ENCODE data around the gene CCDC174. TPM values are rescaled to one million over a fixed set of nuclear protein-coding genes. Genes with fewer than 3 reads are reported as not detected.

The CCDC174 gene
- total and polyA plus RNA-seq, 10 of the 15 experiments (the other 5 are each of a cell fraction or from before 2014, with no cell fraction given) = 11.6 to 31.3 (median 19.1) TPM

DNA sequence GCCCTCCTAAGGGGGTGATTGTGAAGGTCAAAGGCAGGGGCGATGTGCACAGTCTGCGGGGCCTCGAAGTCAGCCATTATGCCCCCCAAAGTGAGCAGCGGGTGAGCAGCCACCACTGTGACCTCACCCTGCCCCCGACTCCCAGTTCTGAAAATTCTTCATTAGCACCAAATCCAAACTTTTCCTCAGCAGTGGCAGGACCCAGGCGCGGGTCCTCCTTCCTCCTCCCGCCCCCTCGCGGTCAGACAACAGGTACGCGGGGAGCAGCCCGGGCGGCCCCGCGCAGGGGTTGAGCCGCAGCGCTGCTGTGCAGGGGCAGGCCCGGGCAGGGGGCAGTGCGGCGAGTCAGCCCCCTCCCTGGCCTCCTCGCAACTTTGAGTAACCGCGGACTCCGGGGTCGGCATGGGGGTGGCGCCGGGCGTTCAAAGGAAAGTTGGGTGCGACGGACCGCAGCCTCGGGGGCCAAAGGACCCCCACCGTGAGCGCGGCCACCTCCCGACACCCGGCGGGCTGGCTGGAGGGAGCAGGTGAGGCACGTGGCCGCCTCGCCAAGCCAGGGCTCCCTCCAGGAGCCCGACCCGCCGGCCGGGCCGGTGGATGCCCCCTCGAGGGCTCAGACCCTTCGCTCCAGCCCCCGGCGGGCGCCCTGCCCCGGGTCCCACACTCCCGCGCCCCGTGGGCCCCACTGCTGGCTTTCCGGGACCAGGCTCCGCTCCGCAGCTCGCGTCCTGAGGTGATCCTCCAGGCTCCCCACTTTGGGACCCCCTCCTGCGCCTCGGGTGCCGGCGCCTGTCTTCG lies 49.4 kb upstream of the CCDC174 start:
- H3K27ac ChIP-seq (ENCODE audit: control insufficient read depth, insufficient read depth) = no peak overlapping the region
- H3K79me2 ChIP-seq (ENCODE audit: control insufficient read depth, insufficient read depth, low read length) = no peaks in the 10 kb centered on the region
- no peak overlapping the region for H3K4me3 ChIP-seq
- H3K9me3 ChIP-seq (replicated peaks; ENCODE audit: control insufficient read depth, insufficient read depth, low read length) = no peaks in the 10 kb centered on the region
- H3K4me1 ChIP-seq (ENCODE audit: control insufficient read depth, insufficient read depth, low read length) = no peaks in the 10 kb centered on the region
- ChIA-PET CTCF (no interaction called here), SMC1A (ENCODE audit: uncharacterized antibody, unreplicated experiment) (interaction anchor here (0.5 kb wide), 1 partner anchor 191 kb away, joined by 3 read pairs; no protein-coding TSS in a partner anchor), RAD21 (ENCODE audit: unreplicated experiment) (no interaction called here), POLR2A (no interaction called here)
- intact Hi-C loops (cut with micrococcal nuclease; ENCODE audit: unreplicated experiment) = no loop called here
- 13% methylated on average over 51 of the region's 66 CpGs for WGBS (ENCODE audit: insufficient coverage, insufficient replicate concordance, low lambda C conversion rate, missing lambda C conversion rate)
- H4K20me1 ChIP-seq (ENCODE audit: control insufficient read depth, insufficient read depth) = no peaks in the 10 kb centered on the region
- peaks cover 10 to 14% of the 10 kb centered on the region in 2 experiments for H3K27me3 ChIP-seq (replicated peaks in 1 of 2; ENCODE audit: control insufficient read depth in 2 of 2, insufficient read depth in 2 of 2, low read length in 1 of 2)
- TF ChIP-seq TCF3 (IDR thresholded peaks at IDR 0.05; ENCODE audit: borderline replicate concordance, insufficient read depth, low read depth, low read length) = no peak
- DNase-seq (ENCODE audit: low read depth, low spot score) (no peak), FAIRE-seq (no peak), ATAC-seq (no peak)
- H2AFZ ChIP-seq (ENCODE audit: control insufficient read depth, low read depth, low read length) = no peak overlapping the region
- H3K9ac ChIP-seq (ENCODE audit: control insufficient read depth, insufficient read depth, low read length) = no peak overlapping the region
- H3K4me2 ChIP-seq (ENCODE audit: control insufficient read depth, insufficient read depth) = no peak overlapping the region
- BruUV-seq (replicated peaks) = no TSS peak
- H3K36me3 ChIP-seq (ENCODE audit: control insufficient read depth in 2 of 2, insufficient read depth in 2 of 2, low read length in 1 of 2) = no peaks in the 10 kb centered on the region
- in situ Hi-C loops (cut with MboI) = no loop called here

DNA sequence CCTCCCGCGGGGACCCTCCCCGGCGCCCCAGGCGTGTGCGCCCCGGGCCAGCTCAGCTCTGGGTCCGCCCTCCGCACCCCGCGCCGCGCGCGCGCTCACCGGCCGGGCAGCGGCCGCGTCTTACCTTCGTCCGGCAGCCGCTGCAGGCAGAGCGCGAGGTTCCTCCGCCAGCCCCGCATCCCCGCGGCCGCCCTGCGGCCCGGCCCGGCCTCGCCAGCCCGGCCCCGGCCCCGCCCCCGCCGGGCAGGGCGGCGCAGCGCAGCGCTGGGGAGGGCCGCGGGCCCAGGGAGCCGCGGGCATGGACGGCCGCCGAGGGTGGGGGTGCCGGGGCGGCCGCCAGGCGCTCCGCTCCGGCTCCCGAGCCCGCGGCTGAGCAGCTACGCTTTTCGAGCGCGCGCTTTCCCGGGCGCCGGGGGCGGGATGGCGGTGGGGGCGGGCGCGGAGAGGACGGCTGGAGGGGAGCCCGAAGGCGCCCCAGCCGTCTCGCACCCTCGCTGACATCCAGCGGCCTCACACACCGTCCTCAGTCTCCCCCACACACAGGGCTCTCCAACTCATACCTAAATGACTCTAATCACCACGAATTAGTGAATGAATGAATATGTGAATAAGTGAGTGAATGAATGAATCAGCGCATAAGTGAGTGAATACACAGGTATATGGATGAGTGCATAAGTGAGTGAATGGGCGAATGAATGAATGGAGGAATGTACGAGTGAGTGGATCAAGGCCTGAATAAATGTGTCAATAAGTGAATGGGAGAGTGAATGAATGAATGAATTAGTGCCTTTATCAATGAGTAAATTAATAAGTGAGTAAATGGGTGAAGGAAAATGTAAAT lies 48.5 kb upstream of the CCDC174 start:
- CTCF ChIA-PET = no interaction called here

More for the DNA sequence above, 48.5 kb upstream of the CCDC174 start:
- Histone ChIP-seq H3K4me2 (ENCODE audit: control insufficient read depth, insufficient read depth) (no peak overlapping the region), H3K36me3 (ENCODE audit: control insufficient read depth in 2 of 2, insufficient read depth in 2 of 2, low read length in 1 of 2) (no peaks in the 10 kb centered on the region), H3K9ac (ENCODE audit: control insufficient read depth, insufficient read depth, low read length) (no peak overlapping the region), H3K79me2 (ENCODE audit: control insufficient read depth, insufficient read depth, low read length) (no peaks in the 10 kb centered on the region), H3K27me3 (replicated peaks in 1 of 2; ENCODE audit: control insufficient read depth in 2 of 2, insufficient read depth in 2 of 2, low read length in 1 of 2) (peaks cover 10 to 14% of the 10 kb centered on the region in 2 experiments), H3K4me1 (ENCODE audit: control insufficient read depth, insufficient read depth, low read length) (no peaks in the 10 kb centered on the region), H3K27ac (ENCODE audit: control insufficient read depth, insufficient read depth) (no peak overlapping the region), H3K9me3 (replicated peaks; ENCODE audit: control insufficient read depth, insufficient read depth, low read length) (no peaks in the 10 kb centered on the region), H3K4me3 (no peak overlapping the region), H4K20me1 (ENCODE audit: control insufficient read depth, insufficient read depth) (no peaks in the 10 kb centered on the region), H2AFZ (ENCODE audit: control insufficient read depth, low read depth, low read length) (no peak overlapping the region)
- DNase-seq (ENCODE audit: low read depth, low spot score) = no peak
- no TSS peak for BruUV-seq (replicated peaks)
- 4% methylated on average over 33 of the region's 85 CpGs for WGBS (ENCODE audit: insufficient coverage, insufficient replicate concordance, low lambda C conversion rate, missing lambda C conversion rate)
- SMC1A ChIA-PET (ENCODE audit: uncharacterized antibody, unreplicated experiment) = no interaction called here
- intact Hi-C loops (cut with micrococcal nuclease; ENCODE audit: unreplicated experiment) = no loop called here
- POLR2A ChIA-PET = no interaction called here
- FAIRE-seq = no peak
- no peak for ATAC-seq
- in situ Hi-C loops (cut with MboI) = no loop called here
- RAD21 ChIA-PET (ENCODE audit: unreplicated experiment) = no interaction called here
- TF ChIP-seq, protein P1, sequence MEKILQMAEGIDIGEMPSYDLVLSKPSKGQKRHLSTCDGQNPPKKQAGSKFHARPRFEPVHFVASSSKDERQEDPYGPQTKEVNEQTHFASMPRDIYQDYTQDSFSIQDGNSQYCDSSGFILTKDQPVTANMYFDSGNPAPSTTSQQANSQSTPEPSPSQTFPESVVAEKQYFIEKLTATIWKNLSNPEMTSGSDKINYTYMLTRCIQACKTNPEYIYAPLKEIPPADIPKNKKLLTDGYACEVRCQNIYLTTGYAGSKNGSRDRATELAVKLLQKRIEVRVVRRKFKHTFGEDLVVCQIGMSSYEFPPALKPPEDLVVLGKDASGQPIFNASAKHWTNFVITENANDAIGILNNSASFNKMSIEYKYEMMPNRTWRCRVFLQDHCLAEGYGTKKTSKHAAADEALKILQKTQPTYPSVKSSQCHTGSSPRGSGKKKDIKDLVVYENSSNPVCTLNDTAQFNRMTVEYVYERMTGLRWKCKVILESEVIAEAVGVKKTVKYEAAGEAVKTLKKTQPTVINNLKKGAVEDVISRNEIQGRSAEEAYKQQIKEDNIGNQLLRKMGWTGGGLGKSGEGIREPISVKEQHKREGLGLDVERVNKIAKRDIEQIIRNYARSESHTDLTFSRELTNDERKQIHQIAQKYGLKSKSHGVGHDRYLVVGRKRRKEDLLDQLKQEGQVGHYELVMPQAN (conservative IDR thresholded peaks at IDR 0.05) = no peak
- TF ChIP-seq TCF7 (IDR thresholded peaks at IDR 0.05; ENCODE audit: borderline replicate concordance) = no peak
- TF ChIP-seq RB1 (IDR thresholded peaks at IDR 0.05; ENCODE audit: borderline replicate concordance) = no peak
- TF ChIP-seq, protein P2, sequence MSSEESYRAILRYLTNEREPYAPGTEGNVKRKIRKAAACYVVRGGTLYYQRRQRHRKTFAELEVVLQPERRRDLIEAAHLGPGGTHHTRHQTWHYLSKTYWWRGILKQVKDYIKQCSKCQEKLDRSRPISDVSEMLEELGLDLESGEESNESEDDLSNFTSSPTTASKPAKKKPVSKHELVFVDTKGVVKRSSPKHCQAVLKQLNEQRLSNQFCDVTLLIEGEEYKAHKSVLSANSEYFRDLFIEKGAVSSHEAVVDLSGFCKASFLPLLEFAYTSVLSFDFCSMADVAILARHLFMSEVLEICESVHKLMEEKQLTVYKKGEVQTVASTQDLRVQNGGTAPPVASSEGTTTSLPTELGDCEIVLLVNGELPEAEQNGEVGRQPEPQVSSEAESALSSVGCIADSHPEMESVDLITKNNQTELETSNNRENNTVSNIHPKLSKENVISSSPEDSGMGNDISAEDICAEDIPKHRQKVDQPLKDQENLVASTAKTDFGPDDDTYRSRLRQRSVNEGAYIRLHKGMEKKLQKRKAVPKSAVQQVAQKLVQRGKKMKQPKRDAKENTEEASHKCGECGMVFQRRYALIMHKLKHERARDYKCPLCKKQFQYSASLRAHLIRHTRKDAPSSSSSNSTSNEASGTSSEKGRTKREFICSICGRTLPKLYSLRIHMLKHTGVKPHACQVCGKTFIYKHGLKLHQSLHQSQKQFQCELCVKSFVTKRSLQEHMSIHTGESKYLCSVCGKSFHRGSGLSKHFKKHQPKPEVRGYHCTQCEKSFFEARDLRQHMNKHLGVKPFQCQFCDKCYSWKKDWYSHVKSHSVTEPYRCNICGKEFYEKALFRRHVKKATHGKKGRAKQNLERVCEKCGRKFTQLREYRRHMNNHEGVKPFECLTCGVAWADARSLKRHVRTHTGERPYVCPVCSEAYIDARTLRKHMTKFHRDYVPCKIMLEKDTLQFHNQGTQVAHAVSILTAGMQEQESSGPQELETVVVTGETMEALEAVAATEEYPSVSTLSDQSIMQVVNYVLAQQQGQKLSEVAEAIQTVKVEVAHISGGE (CRISPR knock-in tag; IDR thresholded peaks at IDR 0.05) = no peak
- TF ChIP-seq CHD4 (IDR thresholded peaks at IDR 0.05) = no peak
- no peak for TF ChIP-seq ZBED1 (IDR thresholded peaks at IDR 0.05; ENCODE audit: borderline replicate concordance)
- TF ChIP-seq RAD21 (IDR thresholded peaks at IDR 0.05; ENCODE audit: insufficient read depth, low read depth, low read length) = no peak
- no peak for TF ChIP-seq GATAD2B (conservative IDR thresholded peaks at IDR 0.05; ENCODE audit: low read depth)
- no peak for TF ChIP-seq MEF2B (IDR thresholded peaks at IDR 0.05; ENCODE audit: partially characterized antibody, poor library complexity, severe bottlenecking)
